ENCODE data around the gene HNRNPC.
A peak's percentile ranks its signal among the peaks of the same experiment; 100 is the strongest.
"Not testable (repeated sequence)": the region's sequence is repeated elsewhere in the genome, so short reads cannot be mapped to it uniquely, and the experiment has no call there.

The HNRNPC gene

DNA sequence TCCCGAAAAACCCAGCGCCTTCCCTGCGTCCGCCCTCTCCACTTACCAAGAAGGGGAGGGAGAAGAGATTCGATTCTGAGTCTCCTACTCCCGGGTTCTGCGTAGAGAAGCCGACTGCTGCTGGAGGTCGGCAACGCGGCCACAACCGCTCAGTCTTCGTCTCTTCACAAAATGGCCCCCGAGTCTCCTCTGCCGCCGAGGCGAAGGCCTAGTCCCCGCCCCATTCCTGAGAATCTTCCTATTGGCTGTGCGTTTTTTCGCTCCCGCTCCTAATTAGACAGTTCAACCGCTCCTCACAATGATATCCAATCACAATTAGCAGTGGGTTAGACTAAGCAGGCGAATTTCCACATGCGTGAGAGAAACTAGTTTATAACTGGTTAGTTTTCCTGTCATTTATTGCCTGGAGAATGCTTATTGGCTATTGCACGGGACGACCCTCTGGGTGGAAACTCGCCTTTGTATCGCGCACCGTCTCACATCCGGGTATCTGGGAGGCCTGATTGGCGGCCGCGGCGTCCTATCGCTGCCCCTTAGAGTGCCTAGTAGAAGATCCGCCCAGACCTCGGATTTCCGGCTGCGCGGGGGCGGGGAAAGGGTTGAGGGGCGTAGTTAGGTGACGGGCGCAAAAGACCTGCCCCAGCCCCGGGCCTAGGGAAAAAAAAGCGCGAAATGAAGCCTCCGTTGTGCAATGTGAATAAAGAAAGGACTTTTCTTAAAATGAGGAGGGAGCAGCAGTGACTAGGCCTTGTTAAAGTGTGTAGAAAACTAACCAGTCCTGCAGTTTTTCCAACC is at the start of gene HNRNPC:
Gene HNRNPC (minus strand): TSS at position 191 of the 795 bp plus-strand sequence. CDS start 35,249 bp downstream, outside the sequence.
- peak; percentile 100 for FAIRE-seq

DNA sequence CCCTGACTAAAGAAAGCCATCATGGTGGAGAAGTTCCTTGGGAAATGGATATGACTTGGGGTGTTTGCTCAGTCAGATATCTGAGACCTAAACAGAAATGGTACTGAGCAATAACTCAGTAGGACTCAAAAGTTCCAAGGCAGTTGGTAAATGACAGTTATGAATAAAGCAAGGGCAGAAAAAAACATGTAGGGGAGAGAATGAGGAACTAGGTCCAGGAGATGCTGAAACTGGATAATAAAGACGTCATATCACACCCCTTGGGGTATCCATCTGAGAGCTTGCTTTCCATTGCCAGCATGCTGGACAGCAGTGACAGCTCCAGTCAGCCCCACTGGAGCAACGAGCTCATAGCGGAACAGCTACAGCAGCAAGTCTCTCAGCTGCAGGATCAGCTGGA is 48.2 kb upstream of the HNRNPC start:
- FAIRE-seq: no peak

GRCh38 chr14:21313512-21313911 is 44.3 kb upstream of the HNRNPC start:
- FAIRE-seq: no peak

DNA sequence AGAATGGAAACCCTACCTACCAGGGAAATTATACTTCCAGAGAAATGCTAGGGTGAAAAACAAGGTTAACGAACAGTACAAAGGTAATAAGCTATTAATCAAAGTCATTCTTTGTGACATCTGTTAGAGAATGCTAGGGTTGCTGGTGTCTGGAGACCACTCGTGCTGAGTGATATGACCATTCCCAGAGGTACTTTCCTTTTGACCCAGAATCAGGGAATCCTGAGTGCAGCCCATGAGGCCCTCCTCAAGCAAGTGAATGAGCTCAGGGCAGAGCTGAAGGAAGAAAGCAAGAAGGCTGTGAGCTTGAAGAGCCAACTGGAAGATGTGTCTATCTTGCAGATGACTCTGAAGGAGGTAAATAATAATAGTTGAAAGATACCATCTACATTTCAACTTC is 42.4 kb upstream of the HNRNPC start:
- no peak for FAIRE-seq

GRCh38 chr14:21309956-21310355 is 40.7 kb upstream of the HNRNPC start:
- no peak for FAIRE-seq

DNA sequence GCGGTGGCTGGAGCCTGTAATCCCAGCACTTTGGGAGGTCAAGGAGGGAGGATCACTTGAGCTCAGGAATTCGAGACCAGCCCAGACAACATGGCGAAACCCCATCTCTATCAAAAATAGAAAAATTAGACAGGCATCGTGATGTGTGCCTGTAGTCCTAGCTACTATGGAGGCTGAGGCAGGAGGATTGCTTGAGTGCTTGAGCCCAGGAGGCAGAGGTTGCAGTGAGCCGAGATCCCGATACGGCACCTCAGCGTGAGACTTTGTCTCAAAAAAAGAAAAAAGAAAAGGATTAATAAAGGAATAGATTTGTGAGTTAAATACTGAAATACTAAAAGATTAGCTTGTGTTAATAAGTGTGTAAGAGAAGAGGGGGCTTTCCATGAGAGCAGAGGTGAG is 40.0 kb upstream of the HNRNPC start:
- FAIRE-seq: no peak

GRCh38 chr14:21308479-21309237 is 39.4 kb upstream of the HNRNPC start:
- FAIRE-seq: peak; percentile 94

- FAIRE-seq: no peak
Observed at GRCh38 chr14:21308132-21308478, 38.9 kb upstream of the HNRNPC start.

DNA sequence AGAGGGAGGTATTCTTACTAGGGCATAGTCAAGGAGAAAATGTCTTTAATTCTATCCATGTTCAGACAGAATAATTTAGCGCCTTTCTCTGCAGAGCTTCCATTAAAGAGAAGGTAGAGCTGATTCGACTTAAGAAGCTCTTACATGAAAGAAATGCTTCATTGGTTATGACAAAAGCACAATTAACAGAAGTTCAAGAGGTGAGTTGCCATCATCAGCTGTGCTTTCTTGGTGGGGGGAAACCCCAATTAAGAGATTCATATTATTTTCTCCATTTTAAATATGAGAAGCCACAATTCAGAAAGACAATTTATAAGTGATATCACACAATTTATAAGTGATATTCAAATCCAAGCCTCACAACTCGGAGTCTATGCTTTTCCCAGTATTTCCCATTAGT is 38.4 kb upstream of the HNRNPC start:
- peak; percentile 51 for FAIRE-seq

DNA sequence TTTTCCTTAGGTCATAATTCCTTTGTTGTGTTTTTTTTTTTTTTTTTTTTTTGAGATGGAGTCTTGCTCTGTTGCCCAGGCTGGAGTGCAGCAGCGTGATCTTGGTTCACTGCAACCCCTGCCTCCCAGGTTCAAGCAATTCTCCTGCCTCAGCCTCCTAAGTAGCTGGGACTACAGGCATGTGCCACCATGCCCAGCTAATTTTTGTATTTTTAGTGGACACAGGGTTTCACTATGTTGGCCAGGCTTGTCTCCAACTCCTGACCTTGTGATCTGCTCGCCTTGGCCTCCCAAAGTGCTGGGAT is 33.5 kb upstream of the HNRNPC start:
- FAIRE-seq: not testable (repeated sequence)

- FAIRE-seq: no peak
Observed at GRCh38 chr14:21302013-21302835, 33.0 kb upstream of the HNRNPC start.

DNA sequence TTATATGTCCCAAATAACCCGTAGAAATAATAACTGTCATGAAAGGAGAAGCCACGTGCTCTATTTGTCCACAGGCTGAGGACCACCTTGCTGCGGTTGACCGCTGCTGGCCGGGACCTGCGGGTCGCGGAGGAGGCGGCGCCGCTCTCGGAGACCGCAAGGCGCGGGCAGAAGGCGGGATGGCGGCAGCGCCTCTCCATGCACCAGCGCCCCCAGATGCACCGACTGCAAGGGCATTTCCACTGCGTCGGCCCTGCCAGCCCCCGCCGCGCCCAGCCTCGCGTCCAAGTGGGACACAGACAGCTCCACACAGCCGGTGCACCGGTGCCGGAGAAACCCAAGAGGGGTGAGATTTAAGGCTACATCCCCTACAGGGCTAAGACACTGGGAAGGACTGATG is 31.6 kb upstream of the HNRNPC start:
- FAIRE-seq: no peak

GRCh38 chr14:21299562-21300130 is 30.4 kb upstream of the HNRNPC start:
- no peak for FAIRE-seq

DNA sequence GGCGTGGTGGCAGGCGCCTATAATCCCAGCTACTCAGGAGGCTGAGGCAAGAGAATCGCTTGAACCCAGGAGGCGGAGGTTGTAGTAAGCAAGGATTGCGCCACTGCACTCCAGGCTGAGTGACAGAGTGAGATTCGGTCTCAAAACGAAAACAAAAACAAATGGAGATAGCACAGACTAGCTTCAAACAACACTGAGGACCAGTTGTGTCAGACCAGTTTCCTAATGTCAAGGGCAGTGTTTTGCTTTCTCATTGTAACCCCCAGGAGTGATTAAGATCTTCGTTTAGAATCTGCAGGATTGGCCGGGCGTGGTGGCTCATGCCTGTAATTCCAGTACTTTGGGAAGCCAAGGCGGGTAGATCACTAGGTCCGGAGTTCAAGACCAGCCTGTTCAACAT is 29.1 kb upstream of the HNRNPC start:
- no peak for FAIRE-seq

- not testable (repeated sequence) for FAIRE-seq
Observed at GRCh38 chr14:21294026-21294425, 24.8 kb upstream of the HNRNPC start.

DNA sequence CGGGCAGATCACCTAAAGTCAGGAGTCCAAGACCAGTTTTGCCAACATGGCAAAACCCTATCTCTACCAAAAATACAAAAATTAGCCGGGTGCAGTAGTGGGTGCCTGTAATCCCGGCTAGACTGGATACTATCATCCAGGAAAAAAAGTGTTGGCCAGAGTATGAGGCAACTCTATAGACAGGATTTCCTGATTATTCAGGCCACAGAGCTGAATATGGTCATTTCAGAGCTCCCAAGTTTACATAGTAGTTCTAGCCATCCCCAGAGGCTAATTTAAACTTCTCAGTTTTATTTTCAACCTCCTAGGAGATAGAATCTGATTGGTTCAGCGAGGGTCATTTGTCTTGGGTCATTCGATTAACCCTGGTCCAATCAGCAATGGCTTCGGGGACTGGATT is 17.9 kb upstream of the HNRNPC start:
- FAIRE-seq: no peak

GRCh38 chr14:21286516-21286915 is 17.3 kb upstream of the HNRNPC start:
- FAIRE-seq: not testable (repeated sequence)

GRCh38 chr14:21281917-21282316 is 12.7 kb upstream of the HNRNPC start:
- not testable (repeated sequence) for FAIRE-seq

GRCh38 chr14:21279783-21280182 is 10.5 kb upstream of the HNRNPC start, which contains the start of gene RPGRIP1:
RPGRIP1 (plus strand) TSS chr14:21280083; CDS start chr14:21287977, 7,894 bp downstream.
- no peak for FAIRE-seq

DNA sequence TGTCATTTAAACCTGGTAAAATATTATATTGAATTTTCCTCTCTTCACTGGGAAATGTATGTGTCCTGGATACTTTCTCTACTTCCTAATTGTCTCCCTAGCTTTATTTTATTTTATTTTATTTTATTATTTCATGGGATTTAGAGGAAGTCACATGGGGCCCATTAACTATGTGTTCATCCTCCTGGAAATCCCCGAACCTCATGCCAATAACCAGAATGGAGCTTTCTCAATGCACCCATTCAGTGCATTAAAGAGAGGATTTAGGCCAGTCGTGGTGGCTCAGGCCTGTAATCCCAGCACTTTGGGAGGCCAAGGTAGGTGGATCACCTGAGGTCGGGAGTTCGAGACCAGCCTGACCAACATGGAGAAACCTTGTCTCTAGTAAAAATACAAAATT is 9.4 kb upstream of the HNRNPC start:
- FAIRE-seq: no peak

- no peak for FAIRE-seq
Observed at GRCh38 chr14:21275261-21275858, 6.1 kb upstream of the HNRNPC start.

DNA sequence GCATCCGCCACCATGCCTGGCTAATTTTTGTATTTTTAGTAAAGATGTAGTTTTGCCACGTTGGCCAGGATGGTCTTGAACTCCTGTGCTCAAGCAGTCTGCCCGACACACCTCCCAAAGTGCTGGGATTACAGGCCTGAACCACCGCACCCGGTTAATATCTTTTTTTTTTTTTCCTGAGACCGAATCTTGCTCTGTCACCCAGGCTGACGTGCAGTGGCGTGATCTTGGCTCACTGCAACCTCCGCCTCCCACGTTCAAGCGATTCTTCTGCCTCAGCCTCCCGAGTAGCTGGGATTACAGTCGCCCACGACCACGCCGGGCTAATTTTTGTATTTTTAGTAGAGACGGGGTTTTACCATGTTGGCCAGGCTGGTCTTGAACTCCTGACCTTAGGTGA is 3.4 kb upstream of the HNRNPC start:
- not testable (repeated sequence) for FAIRE-seq

All from islet of Langerhans (tissue), 1 donor.